K562 (cell line): Measurements from ENCODE around the gene FBXW7.

Experiments
- HMG20B ChIP-seq: fragments of 250-450 bp; sonication (Bioruptor Pico); IDR thresholded peaks from 2 replicates; pipeline ENCODE4 v1.5.0; 2021; ENCODE audit warnings: mild to moderate bottlenecking
- MTA2 ChIP-seq: fragments of 450-650 bp; IDR thresholded peaks from 2 replicates; pipeline ENCODE4 v1.6.1; 2016; ENCODE audit warnings: low read depth
- POLR2A ChIP-seq: fragments of 450-650 bp; conservative IDR thresholded peaks from 2 replicates; pipeline ENCODE4 v1.6.1; 2016
- POLR2AphosphoS5 ChIP-seq: IDR thresholded peaks from 2 replicates; pipeline ENCODE4 v1.6.1; 2011; ENCODE audit warnings: mild to moderate bottlenecking, low read depth, low read length, moderate library complexity; ENCODE audit not compliant: control insufficient read depth, insufficient read depth
- SRSF9 ChIP-seq: fragments of 200-400 bp; formaldehyde crosslinking; IDR thresholded peaks from 2 replicates; pipeline ENCODE4 v1.6.1; 2017; ENCODE audit warnings: low read depth, low read length, borderline replicate concordance
- ZNF274 ChIP-seq: IDR thresholded peaks from 2 replicates; pipeline ENCODE4 v1.6.1; 2011; ENCODE audit warnings: low read depth, mild to moderate bottlenecking, low read length, moderate library complexity, borderline replicate concordance
- ZNF551 ChIP-seq: fragments of 250-450 bp; sonication (Bioruptor Pico); IDR thresholded peaks from 2 replicates; pipeline ENCODE4 v1.5.0; 2021; ENCODE audit warnings: mild to moderate bottlenecking, moderate library complexity
- TF ChIP-seq, protein P1 (sequence below): fragments of 250-450 bp; sonication (Bioruptor Pico); IDR thresholded peaks from 2 replicates; pipeline ENCODE4 v1.5.0; 2021
- TF ChIP-seq, protein P2 (sequence below): fragments of 450-650 bp; IDR thresholded peaks from 2 replicates; pipeline ENCODE4 v1.6.1; 2017; ENCODE audit warnings: antibody characterized with exemption, mild to moderate bottlenecking

DNA sequence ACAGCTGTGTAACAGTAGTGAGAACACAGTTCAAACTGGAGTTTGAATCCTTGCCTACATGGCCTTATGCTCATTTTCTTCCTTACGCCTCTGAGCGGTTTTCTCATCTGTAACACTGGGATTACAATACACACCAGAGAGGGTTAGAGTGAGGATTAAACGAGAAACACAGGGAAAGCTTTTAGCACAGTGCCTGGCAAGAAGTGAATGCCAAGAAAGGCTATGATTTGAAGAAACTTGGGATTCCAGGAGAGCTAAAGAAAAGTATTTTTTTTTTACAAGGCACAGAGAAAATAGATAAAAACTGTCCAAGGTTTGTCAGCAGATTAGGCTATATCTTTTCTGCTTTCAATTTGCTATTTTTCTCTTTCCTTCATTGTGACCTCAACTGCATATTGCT lies 246.4 kb downstream of the FBXW7 start:
- no peak for TF ChIP-seq MTA2
- TF ChIP-seq, protein P1, sequence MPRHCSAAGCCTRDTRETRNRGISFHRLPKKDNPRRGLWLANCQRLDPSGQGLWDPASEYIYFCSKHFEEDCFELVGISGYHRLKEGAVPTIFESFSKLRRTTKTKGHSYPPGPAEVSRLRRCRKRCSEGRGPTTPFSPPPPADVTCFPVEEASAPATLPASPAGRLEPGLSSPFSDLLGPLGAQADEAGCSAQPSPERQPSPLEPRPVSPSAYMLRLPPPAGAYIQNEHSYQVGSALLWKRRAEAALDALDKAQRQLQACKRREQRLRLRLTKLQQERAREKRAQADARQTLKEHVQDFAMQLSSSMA, result no peak
- TF ChIP-seq POLR2A, result no peak
- TF ChIP-seq, protein P2, sequence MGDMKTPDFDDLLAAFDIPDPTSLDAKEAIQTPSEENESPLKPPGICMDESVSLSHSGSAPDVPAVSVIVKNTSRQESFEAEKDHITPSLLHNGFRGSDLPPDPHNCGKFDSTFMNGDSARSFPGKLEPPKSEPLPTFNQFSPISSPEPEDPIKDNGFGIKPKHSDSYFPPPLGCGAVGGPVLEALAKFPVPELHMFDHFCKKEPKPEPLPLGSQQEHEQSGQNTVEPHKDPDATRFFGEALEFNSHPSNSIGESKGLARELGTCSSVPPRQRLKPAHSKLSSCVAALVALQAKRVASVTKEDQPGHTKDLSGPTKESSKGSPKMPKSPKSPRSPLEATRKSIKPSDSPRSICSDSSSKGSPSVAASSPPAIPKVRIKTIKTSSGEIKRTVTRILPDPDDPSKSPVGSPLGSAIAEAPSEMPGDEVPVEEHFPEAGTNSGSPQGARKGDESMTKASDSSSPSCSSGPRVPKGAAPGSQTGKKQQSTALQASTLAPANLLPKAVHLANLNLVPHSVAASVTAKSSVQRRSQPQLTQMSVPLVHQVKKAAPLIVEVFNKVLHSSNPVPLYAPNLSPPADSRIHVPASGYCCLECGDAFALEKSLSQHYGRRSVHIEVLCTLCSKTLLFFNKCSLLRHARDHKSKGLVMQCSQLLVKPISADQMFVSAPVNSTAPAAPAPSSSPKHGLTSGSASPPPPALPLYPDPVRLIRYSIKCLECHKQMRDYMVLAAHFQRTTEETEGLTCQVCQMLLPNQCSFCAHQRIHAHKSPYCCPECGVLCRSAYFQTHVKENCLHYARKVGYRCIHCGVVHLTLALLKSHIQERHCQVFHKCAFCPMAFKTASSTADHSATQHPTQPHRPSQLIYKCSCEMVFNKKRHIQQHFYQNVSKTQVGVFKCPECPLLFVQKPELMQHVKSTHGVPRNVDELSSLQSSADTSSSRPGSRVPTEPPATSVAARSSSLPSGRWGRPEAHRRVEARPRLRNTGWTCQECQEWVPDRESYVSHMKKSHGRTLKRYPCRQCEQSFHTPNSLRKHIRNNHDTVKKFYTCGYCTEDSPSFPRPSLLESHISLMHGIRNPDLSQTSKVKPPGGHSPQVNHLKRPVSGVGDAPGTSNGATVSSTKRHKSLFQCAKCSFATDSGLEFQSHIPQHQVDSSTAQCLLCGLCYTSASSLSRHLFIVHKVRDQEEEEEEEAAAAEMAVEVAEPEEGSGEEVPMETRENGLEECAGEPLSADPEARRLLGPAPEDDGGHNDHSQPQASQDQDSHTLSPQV, result no peak
- no peak for TF ChIP-seq HMG20B
- no peak for TF ChIP-seq POLR2AphosphoS5
- no peak for TF ChIP-seq ZNF274
- no peak for TF ChIP-seq SRSF9
- no peak for TF ChIP-seq ZNF551
